Lower leg skin (tissue), 3 donors: Measurements from ENCODE around the gene TCEA2.

Source experiments
- CTCF ChIP-seq, 3 donors: fragments of 450-650 bp; IDR thresholded peaks; one replicate each; pipeline ENCODE4 v1.5.1; 2016; ENCODE audit warnings: antibody characterized with exemption in 3 of 3, mild to moderate bottlenecking in 3 of 3, moderate library complexity in 2 of 3
- POLR2A ChIP-seq, 2 donors: fragments of 450-650 bp; IDR thresholded peaks; one replicate each; pipeline ENCODE4 v1.6.1; 2016 to 2017; ENCODE audit warnings: antibody characterized with exemption in 2 of 2, mild to moderate bottlenecking in 1 of 2, moderate library complexity in 1 of 2

- no peak for TF ChIP-seq CTCF (IDR thresholded peaks at IDR 0.05)
- TF ChIP-seq POLR2A (IDR thresholded peaks at IDR 0.05): no peak
Measured at GRCh38 chr20:64090165-64090564, 27.2 kb downstream of the TCEA2 start.
